ENCODE results near the gene SLC15A3.

Gene SLC15A3

GRCh38 chr11:60931917-60932316 is 20.1 kb downstream of the SLC15A3 start:
- no peak overlapping the region for H2BK15ac ChIP-seq (replicated peaks; ENCODE audit: low read depth)
- no CpG with 5 or more reads among the region's 9 CpGs for WGBS (ENCODE audit: extremely low coverage, insufficient coverage, low lambda C conversion rate)

GRCh38 chr11:60930394-60930793 is 21.6 kb downstream of the SLC15A3 start:
- H3K23ac ChIP-seq (ENCODE audit: low read length) = no peak overlapping the region
- H2BK15ac ChIP-seq (replicated peaks; ENCODE audit: low read depth) = no peak overlapping the region
- H3K27ac ChIP-seq (ENCODE audit: low read depth, low read length) = no peak overlapping the region
- H2BK5ac ChIP-seq (ENCODE audit: low read length) = no peak overlapping the region
- WGBS (ENCODE audit: extremely low coverage, insufficient coverage, low lambda C conversion rate) = no CpG with 5 or more reads among the region's 4 CpGs
- H3K4me2 ChIP-seq (ENCODE audit: low read length) = no peak overlapping the region
- H3K36me3 ChIP-seq (ENCODE audit: control insufficient read depth, insufficient read depth, low read length) = peaks cover 2% of the 10 kb centered on the region
- no peak overlapping the region for H4K5ac ChIP-seq (ENCODE audit: low read length)
- H3K27me3 ChIP-seq (ENCODE audit: insufficient read depth, low read length, poor library complexity) = no peaks in the 10 kb centered on the region
- H3K4me1 ChIP-seq (ENCODE audit: control insufficient read depth, low read depth, low read length) = no peaks in the 10 kb centered on the region
- DNase-seq = no peak
- H3K4me3 ChIP-seq (ENCODE audit: low read length) = no peak overlapping the region
- H2BK120ac ChIP-seq (ENCODE audit: low read depth, low read length) = no peak overlapping the region
- no peak overlapping the region for H4K8ac ChIP-seq (ENCODE audit: low read depth, low read length)
- H3K9ac ChIP-seq (ENCODE audit: low read length) = no peak overlapping the region
- H3K4ac ChIP-seq (ENCODE audit: low read depth, low read length) = no peak overlapping the region
- H3K79me2 ChIP-seq (ENCODE audit: control insufficient read depth, insufficient read depth, low read length) = no peaks in the 10 kb centered on the region
- H3K79me1 ChIP-seq (ENCODE audit: low read length) = peaks cover 1% of the 10 kb centered on the region
- H2AK5ac ChIP-seq (ENCODE audit: low read length) = no peak overlapping the region
- H3K56ac ChIP-seq (ENCODE audit: low read length) = no peak overlapping the region
- H3K18ac ChIP-seq (ENCODE audit: low read length) = no peak overlapping the region

More at GRCh38 chr11:60931917-60932316, 20.1 kb downstream of the SLC15A3 start:
- Histone ChIP-seq H3K4me2 (ENCODE audit: low read length) (no peak overlapping the region), H3K79me1 (ENCODE audit: low read length) (no peaks in the 10 kb centered on the region), H3K4me1 (ENCODE audit: control insufficient read depth, low read depth, low read length) (no peaks in the 10 kb centered on the region), H3K36me3 (ENCODE audit: control insufficient read depth, insufficient read depth, low read length) (peaks cover 2% of the 10 kb centered on the region), H3K9ac (ENCODE audit: low read length) (no peak overlapping the region), H3K4ac (ENCODE audit: low read depth, low read length) (no peak overlapping the region), H4K8ac (ENCODE audit: low read depth, low read length) (no peak overlapping the region), H3K56ac (ENCODE audit: low read length) (no peak overlapping the region), H4K5ac (ENCODE audit: low read length) (no peak overlapping the region), H3K4me3 (ENCODE audit: low read length) (no peak overlapping the region), H2AK5ac (ENCODE audit: low read length) (no peak overlapping the region), H2BK5ac (ENCODE audit: low read length) (no peak overlapping the region), H3K27ac (ENCODE audit: low read depth, low read length) (no peak overlapping the region), H3K18ac (ENCODE audit: low read length) (no peak overlapping the region), H3K23ac (ENCODE audit: low read length) (no peak overlapping the region), H3K79me2 (ENCODE audit: control insufficient read depth, insufficient read depth, low read length) (no peaks in the 10 kb centered on the region), H3K27me3 (ENCODE audit: insufficient read depth, low read length, poor library complexity) (no peaks in the 10 kb centered on the region), H2BK120ac (ENCODE audit: low read depth, low read length) (no peak overlapping the region)
- no peak for DNase-seq

- H2AK5ac ChIP-seq (ENCODE audit: low read length) = no peak overlapping the region
- H2BK15ac ChIP-seq (replicated peaks; ENCODE audit: low read depth) = no peak overlapping the region
- no peaks in the 10 kb centered on the region for H3K27me3 ChIP-seq (ENCODE audit: insufficient read depth, low read length, poor library complexity)
- no peak overlapping the region for H3K9ac ChIP-seq (ENCODE audit: low read length)
- no peaks in the 10 kb centered on the region for H3K4me1 ChIP-seq (ENCODE audit: control insufficient read depth, low read depth, low read length)
- no peak overlapping the region for H2BK5ac ChIP-seq (ENCODE audit: low read length)
- peaks cover 2% of the 10 kb centered on the region for H3K36me3 ChIP-seq (ENCODE audit: control insufficient read depth, insufficient read depth, low read length)
- no peaks in the 10 kb centered on the region for H3K79me2 ChIP-seq (ENCODE audit: control insufficient read depth, insufficient read depth, low read length)
- no peak overlapping the region for H3K4ac ChIP-seq (ENCODE audit: low read depth, low read length)
- H3K4me2 ChIP-seq (ENCODE audit: low read length) = no peak overlapping the region
- no peak overlapping the region for H2BK120ac ChIP-seq (ENCODE audit: low read depth, low read length)
- no CpG with 5 or more reads among the region's 4 CpGs for WGBS (ENCODE audit: extremely low coverage, insufficient coverage, low lambda C conversion rate)
- no peak overlapping the region for H3K18ac ChIP-seq (ENCODE audit: low read length)
- no peak overlapping the region for H4K5ac ChIP-seq (ENCODE audit: low read length)
- no peak overlapping the region for H4K8ac ChIP-seq (ENCODE audit: low read depth, low read length)
- H3K56ac ChIP-seq (ENCODE audit: low read length) = no peak overlapping the region
- no peak for DNase-seq
- peaks cover 3% of the 10 kb centered on the region for H3K79me1 ChIP-seq (ENCODE audit: low read length)
- no peak overlapping the region for H3K23ac ChIP-seq (ENCODE audit: low read length)
- no peak overlapping the region for H3K4me3 ChIP-seq (ENCODE audit: low read length)
- H3K27ac ChIP-seq (ENCODE audit: low read depth, low read length) = no peak overlapping the region
These were observed 22.2 kb downstream of the SLC15A3 start for GRCh38 chr11:60929764-60930163.

- DNase-seq = no peak
- Histone ChIP-seq H3K36me3 (ENCODE audit: control insufficient read depth, insufficient read depth, low read length) (peaks cover 2% of the 10 kb centered on the region), H3K27me3 (ENCODE audit: insufficient read depth, low read length, poor library complexity) (no peaks in the 10 kb centered on the region), H3K4ac (ENCODE audit: low read depth, low read length) (no peak overlapping the region), H2BK5ac (ENCODE audit: low read length) (no peak overlapping the region), H3K79me2 (ENCODE audit: control insufficient read depth, insufficient read depth, low read length) (no peaks in the 10 kb centered on the region), H3K18ac (ENCODE audit: low read length) (no peak overlapping the region), H3K23ac (ENCODE audit: low read length) (no peak overlapping the region), H2BK120ac (ENCODE audit: low read depth, low read length) (no peak overlapping the region), H3K27ac (ENCODE audit: low read depth, low read length) (no peak overlapping the region), H3K56ac (ENCODE audit: low read length) (no peak overlapping the region), H4K8ac (ENCODE audit: low read depth, low read length) (no peak overlapping the region), H3K4me2 (ENCODE audit: low read length) (no peak overlapping the region), H3K4me3 (ENCODE audit: low read length) (no peak overlapping the region), H3K79me1 (ENCODE audit: low read length) (peaks cover 3% of the 10 kb centered on the region), H3K9ac (ENCODE audit: low read length) (no peak overlapping the region), H2AK5ac (ENCODE audit: low read length) (no peak overlapping the region), H4K5ac (ENCODE audit: low read length) (no peak overlapping the region), H2BK15ac (replicated peaks; ENCODE audit: low read depth) (no peak overlapping the region), H3K4me1 (ENCODE audit: control insufficient read depth, low read depth, low read length) (peaks cover 3% of the 10 kb centered on the region)
- no CpG with 5 or more reads among the region's 20 CpGs for WGBS (ENCODE audit: extremely low coverage, insufficient coverage, low lambda C conversion rate)
These were observed 23.4 kb downstream of the SLC15A3 start for GRCh38 chr11:60928563-60929001.

- H3K4me1 ChIP-seq (ENCODE audit: control insufficient read depth, low read depth, low read length) = peaks cover 3% of the 10 kb centered on the region
- H3K4me2 ChIP-seq (ENCODE audit: low read length) = no peak overlapping the region
- H3K23ac ChIP-seq (ENCODE audit: low read length) = no peak overlapping the region
- H3K79me1 ChIP-seq (ENCODE audit: low read length) = peaks cover 3% of the 10 kb centered on the region
- H2BK15ac ChIP-seq (replicated peaks; ENCODE audit: low read depth) = no peak overlapping the region
- no peak overlapping the region for H4K5ac ChIP-seq (ENCODE audit: low read length)
- no peak overlapping the region for H2BK120ac ChIP-seq (ENCODE audit: low read depth, low read length)
- no peak overlapping the region for H3K56ac ChIP-seq (ENCODE audit: low read length)
- no peaks in the 10 kb centered on the region for H3K27me3 ChIP-seq (ENCODE audit: insufficient read depth, low read length, poor library complexity)
- DNase-seq = no peak
- no peak overlapping the region for H2BK5ac ChIP-seq (ENCODE audit: low read length)
- H3K9ac ChIP-seq (ENCODE audit: low read length) = no peak overlapping the region
- H3K27ac ChIP-seq (ENCODE audit: low read depth, low read length) = no peak overlapping the region
- no peak overlapping the region for H3K4me3 ChIP-seq (ENCODE audit: low read length)
- no peak overlapping the region for H2AK5ac ChIP-seq (ENCODE audit: low read length)
- H3K79me2 ChIP-seq (ENCODE audit: control insufficient read depth, insufficient read depth, low read length) = no peaks in the 10 kb centered on the region
- WGBS (ENCODE audit: extremely low coverage, insufficient coverage, low lambda C conversion rate) = no CpG with 5 or more reads among the region's 16 CpGs
- no peak overlapping the region for H3K18ac ChIP-seq (ENCODE audit: low read length)
- H4K8ac ChIP-seq (ENCODE audit: low read depth, low read length) = no peak overlapping the region
- no peak overlapping the region for H3K4ac ChIP-seq (ENCODE audit: low read depth, low read length)
- peaks cover 2% of the 10 kb centered on the region for H3K36me3 ChIP-seq (ENCODE audit: control insufficient read depth, insufficient read depth, low read length)
These were observed 24.4 kb downstream of the SLC15A3 start for GRCh38 chr11:60927600-60927999.

GRCh38 chr11:60927061-60927592 is 24.8 kb downstream of the SLC15A3 start:
- Histone ChIP-seq H3K56ac (ENCODE audit: low read length) (no peak overlapping the region), H4K8ac (ENCODE audit: low read depth, low read length) (no peak overlapping the region), H3K18ac (ENCODE audit: low read length) (no peak overlapping the region), H4K5ac (ENCODE audit: low read length) (no peak overlapping the region), H2AK5ac (ENCODE audit: low read length) (no peak overlapping the region), H3K36me3 (ENCODE audit: control insufficient read depth, insufficient read depth, low read length) (peaks cover 2% of the 10 kb centered on the region), H3K4ac (ENCODE audit: low read depth, low read length) (no peak overlapping the region), H3K9ac (ENCODE audit: low read length) (no peak overlapping the region), H2BK15ac (replicated peaks; ENCODE audit: low read depth) (no peak overlapping the region), H3K27me3 (ENCODE audit: insufficient read depth, low read length, poor library complexity) (no peaks in the 10 kb centered on the region), H2BK5ac (ENCODE audit: low read length) (no peak overlapping the region), H3K23ac (ENCODE audit: low read length) (no peak overlapping the region), H2BK120ac (ENCODE audit: low read depth, low read length) (no peak overlapping the region), H3K4me1 (ENCODE audit: control insufficient read depth, low read depth, low read length) (peaks cover 3% of the 10 kb centered on the region), H3K79me2 (ENCODE audit: control insufficient read depth, insufficient read depth, low read length) (no peaks in the 10 kb centered on the region), H3K4me3 (ENCODE audit: low read length) (no peak overlapping the region), H3K79me1 (ENCODE audit: low read length) (peaks cover 3% of the 10 kb centered on the region), H3K27ac (ENCODE audit: low read depth, low read length) (no peak overlapping the region), H3K4me2 (ENCODE audit: low read length) (no peak overlapping the region)
- WGBS (ENCODE audit: extremely low coverage, insufficient coverage, low lambda C conversion rate) = no CpG with 5 or more reads among the region's 8 CpGs
- DNase-seq = no peak

All from mesendoderm (in vitro differentiated cells).